HEK293T (cell line): Measurements from ENCODE around the gene FOXJ2.

Experiments
- CTCF ChIA-PET: fragments of 350-600 bp; formaldehyde crosslinking; extraction: SDS; loops from one replicate; lab custom pipeline; 2021; ENCODE audit warnings: antibody characterized with exemption, inconsistent platforms; lab: Yijun Ruan, JAX
- POLR2A ChIA-PET: fragments of 350-600 bp; formaldehyde crosslinking; extraction: SDS; loops from one replicate; lab custom pipeline; 2020; ENCODE audit warnings: antibody characterized with exemption, inconsistent platforms; lab: Yijun Ruan, JAX
- DNase-seq: peaks from one replicate; pipeline ENCODE4 v3.0.0; 2012; ENCODE audit warnings: mixed read lengths; ENCODE audit errors: extremely low spot score
- ARNT ChIP-seq: fragments of 450-650 bp; IDR thresholded peaks from 2 replicates; pipeline ENCODE4 v1.6.1; 2017; ENCODE audit warnings: mild to moderate bottlenecking
- BHLHE40 ChIP-seq: fragments of 450-650 bp; IDR thresholded peaks from 2 replicates; pipeline ENCODE4 v1.6.1; 2016; ENCODE audit warnings: mild to moderate bottlenecking, moderate library complexity, borderline replicate concordance
- CTBP1 ChIP-seq: fragments of 450-650 bp; IDR thresholded peaks from 2 replicates; pipeline ENCODE4 v1.6.1; 2016; ENCODE audit warnings: borderline replicate concordance
- ELF4 ChIP-seq: fragments of 450-650 bp; IDR thresholded peaks from 2 replicates; pipeline ENCODE4 v1.6.1; 2017; ENCODE audit warnings: antibody characterized with exemption
- FOXA1 ChIP-seq: fragments of 450-650 bp; IDR thresholded peaks from 2 replicates; pipeline ENCODE4 v1.6.1; 2016; ENCODE audit warnings: mild to moderate bottlenecking
- FOXK2 ChIP-seq: fragments of 450-650 bp; IDR thresholded peaks from 2 replicates; pipeline ENCODE4 v1.6.1; 2016; ENCODE audit warnings: mild to moderate bottlenecking
- FOXM1 ChIP-seq: fragments of 450-650 bp; IDR thresholded peaks from 2 replicates; pipeline ENCODE4 v1.6.1; 2017; ENCODE audit warnings: mild to moderate bottlenecking, borderline replicate concordance
- HDGF ChIP-seq: fragments of 450-650 bp; IDR thresholded peaks from 2 replicates; pipeline ENCODE4 v1.6.1; 2017; ENCODE audit warnings: antibody characterized with exemption, borderline replicate concordance
- L3MBTL2 ChIP-seq: fragments of 450-650 bp; conservative IDR thresholded peaks from 2 replicates; pipeline ENCODE4 v1.6.1; 2016; ENCODE audit warnings: mild to moderate bottlenecking
- LEF1 ChIP-seq: fragments of 450-650 bp; IDR thresholded peaks from 2 replicates; pipeline ENCODE4 v1.6.1; 2017; ENCODE audit warnings: mild to moderate bottlenecking, borderline replicate concordance
- NFRKB ChIP-seq: fragments of 450-650 bp; IDR thresholded peaks from 2 replicates; pipeline ENCODE4 v1.6.1; 2016; ENCODE audit warnings: mild to moderate bottlenecking, moderate library complexity
- SP1 ChIP-seq: fragments of 450-650 bp; IDR thresholded peaks from 2 replicates; pipeline ENCODE4 v1.6.1; 2017
- SUZ12 ChIP-seq: fragments of 450-650 bp; IDR thresholded peaks from 2 replicates; pipeline ENCODE4 v1.6.1; 2016; ENCODE audit warnings: mild to moderate bottlenecking
- TARDBP ChIP-seq: fragments of 450-650 bp; IDR thresholded peaks from 2 replicates; pipeline ENCODE4 v1.6.1; 2016
- ZNF384 ChIP-seq: fragments of 450-650 bp; IDR thresholded peaks from 2 replicates; pipeline ENCODE4 v1.6.1; 2016
- TF ChIP-seq, protein P1 (sequence below): fragments of 450-650 bp; IDR thresholded peaks from 2 replicates; pipeline ENCODE4 v1.6.1; 2016

FOXJ2 gene

DNA sequence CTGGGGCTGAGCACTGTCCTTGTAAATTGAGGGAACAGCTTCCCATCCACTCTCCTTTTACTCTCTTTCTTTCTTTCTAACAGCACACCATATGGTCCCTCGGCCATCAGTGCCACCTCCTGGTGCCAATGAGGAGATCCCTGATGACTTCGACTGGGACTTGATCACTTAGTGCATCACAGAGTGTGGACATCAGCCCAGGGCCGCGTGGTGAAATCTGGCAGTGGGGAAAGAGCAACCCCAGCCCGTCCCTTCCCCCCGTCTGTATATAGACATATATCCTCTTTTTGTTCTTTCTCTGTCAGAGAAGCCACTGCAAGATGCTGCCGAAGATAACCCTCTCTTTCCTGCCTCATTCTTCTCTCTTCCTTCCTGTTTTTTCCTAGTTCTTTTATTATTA is 20.2 kb downstream of the FOXJ2 start:
- DNase-seq: no peak
- no peak for TF ChIP-seq ZNF384
- TF ChIP-seq ARNT: no peak
- TF ChIP-seq CTBP1: no peak
- TF ChIP-seq, protein P1, sequence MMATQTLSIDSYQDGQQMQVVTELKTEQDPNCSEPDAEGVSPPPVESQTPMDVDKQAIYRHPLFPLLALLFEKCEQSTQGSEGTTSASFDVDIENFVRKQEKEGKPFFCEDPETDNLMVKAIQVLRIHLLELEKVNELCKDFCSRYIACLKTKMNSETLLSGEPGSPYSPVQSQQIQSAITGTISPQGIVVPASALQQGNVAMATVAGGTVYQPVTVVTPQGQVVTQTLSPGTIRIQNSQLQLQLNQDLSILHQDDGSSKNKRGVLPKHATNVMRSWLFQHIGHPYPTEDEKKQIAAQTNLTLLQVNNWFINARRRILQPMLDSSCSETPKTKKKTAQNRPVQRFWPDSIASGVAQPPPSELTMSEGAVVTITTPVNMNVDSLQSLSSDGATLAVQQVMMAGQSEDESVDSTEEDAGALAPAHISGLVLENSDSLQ: no peak
- TF ChIP-seq HDGF: no peak
- no peak for TF ChIP-seq ELF4
- TF ChIP-seq FOXA1: no peak
- TF ChIP-seq L3MBTL2: no peak
- TF ChIP-seq NFRKB: no peak
- no peak for TF ChIP-seq TARDBP
- no peak for TF ChIP-seq SP1
- no peak for TF ChIP-seq FOXM1
- no peak for TF ChIP-seq SUZ12
- no peak for TF ChIP-seq BHLHE40
- no peak for TF ChIP-seq LEF1
- no peak for TF ChIP-seq FOXK2
- CTCF ChIA-PET: no interaction called here
- POLR2A ChIA-PET: no interaction called here

DNA sequence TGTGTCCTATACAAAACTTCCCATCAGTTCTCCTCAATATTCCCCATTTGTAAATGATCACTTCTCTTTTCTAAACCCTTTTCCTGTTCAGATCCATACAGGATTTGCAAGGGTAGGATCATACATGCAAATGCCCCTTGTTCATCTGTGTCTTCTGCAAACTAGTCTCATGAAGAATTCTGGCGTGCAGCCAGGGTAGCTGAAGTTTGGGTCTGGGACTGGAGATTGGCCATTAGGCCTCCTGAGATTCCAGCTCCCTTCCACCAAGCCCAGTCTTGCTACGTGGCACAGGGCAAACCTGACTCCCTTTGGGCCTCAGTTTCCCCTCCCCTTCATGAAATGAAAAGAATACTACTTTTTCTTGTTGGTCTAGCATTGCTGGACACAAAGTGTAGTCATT is 22.3 kb downstream of the FOXJ2 start:
- ChIA-PET POLR2A (no interaction called here), CTCF (no interaction called here)
- TF ChIP-seq CTBP1 (no peak), SUZ12 (no peak), L3MBTL2 (no peak), SP1 (no peak), FOXK2 (no peak), FOXA1 (no peak), ARNT (no peak), ZNF384 (no peak), NFRKB (no peak), BHLHE40 (no peak), HDGF (no peak), FOXM1 (no peak), LEF1 (no peak), ELF4 (no peak), TARDBP (no peak)
- TF ChIP-seq, protein P1: no peak
- DNase-seq: no peak

DNA sequence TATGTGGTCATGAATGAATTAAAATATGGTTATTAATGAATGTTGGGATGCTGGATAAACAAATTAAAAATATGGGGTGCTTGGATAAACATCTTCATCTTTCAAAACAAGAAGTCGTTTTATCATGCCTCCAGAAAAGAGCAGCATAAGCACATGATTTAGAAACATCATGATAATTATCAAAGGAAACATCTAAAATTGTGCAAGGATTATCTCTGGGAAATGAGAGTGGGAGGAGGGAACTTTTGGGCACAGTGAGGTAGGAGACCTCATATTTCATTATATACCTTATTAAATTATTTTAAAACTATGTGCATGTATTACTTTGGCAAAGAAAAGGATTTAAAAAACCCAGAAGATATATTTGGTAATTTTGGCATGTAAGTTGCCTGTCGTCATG is 24.8 kb downstream of the FOXJ2 start:
- DNase-seq: no peak
- TF ChIP-seq, protein P1: no peak
- TF ChIP-seq NFRKB: no peak
- TF ChIP-seq ELF4: no peak
- no peak for TF ChIP-seq BHLHE40
- TF ChIP-seq FOXA1: no peak
- no peak for TF ChIP-seq ZNF384
- TF ChIP-seq ARNT: no peak
- no peak for TF ChIP-seq CTBP1
- TF ChIP-seq FOXM1: no peak
- TF ChIP-seq FOXK2: no peak
- TF ChIP-seq TARDBP: no peak
- no peak for TF ChIP-seq SP1
- TF ChIP-seq LEF1: no peak
- TF ChIP-seq SUZ12: no peak
- TF ChIP-seq L3MBTL2: no peak
- ChIA-PET CTCF (interaction anchor here (1.0 to 1.1 kb wide), 2 partner anchors 11 to 12 kb away, joined by 3 to 4 read pairs; no protein-coding TSS in a partner anchor), POLR2A (no interaction called here)

DNA sequence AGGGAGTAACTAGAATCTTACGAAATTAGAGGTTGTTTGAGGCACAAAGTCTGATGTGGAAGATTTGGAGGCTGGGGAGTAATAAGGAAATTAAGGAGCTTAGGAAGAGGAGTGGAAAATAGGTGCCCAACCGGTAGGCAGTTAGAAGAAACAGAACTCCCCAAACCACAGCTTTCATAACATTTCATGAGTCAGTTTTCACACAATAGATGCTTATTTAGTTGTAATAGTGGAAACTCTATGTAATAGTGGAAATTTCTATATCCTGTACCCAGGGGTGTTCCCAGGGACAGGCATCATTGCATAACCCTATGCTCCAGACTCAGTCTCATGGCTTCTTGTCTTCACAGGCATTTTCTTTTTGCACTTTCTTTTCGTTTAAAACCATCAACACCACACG is 25.3 kb downstream of the FOXJ2 start:
- ChIA-PET POLR2A (no interaction called here), CTCF (interaction anchor here (0.6 kb wide), 1 partner anchor 150 kb away, joined by 4 read pairs; no protein-coding TSS in a partner anchor)
- DNase-seq: no peak
- TF ChIP-seq ARNT (no peak), CTBP1 (no peak), ZNF384 (no peak), TARDBP (no peak), ELF4 (no peak)

DNA sequence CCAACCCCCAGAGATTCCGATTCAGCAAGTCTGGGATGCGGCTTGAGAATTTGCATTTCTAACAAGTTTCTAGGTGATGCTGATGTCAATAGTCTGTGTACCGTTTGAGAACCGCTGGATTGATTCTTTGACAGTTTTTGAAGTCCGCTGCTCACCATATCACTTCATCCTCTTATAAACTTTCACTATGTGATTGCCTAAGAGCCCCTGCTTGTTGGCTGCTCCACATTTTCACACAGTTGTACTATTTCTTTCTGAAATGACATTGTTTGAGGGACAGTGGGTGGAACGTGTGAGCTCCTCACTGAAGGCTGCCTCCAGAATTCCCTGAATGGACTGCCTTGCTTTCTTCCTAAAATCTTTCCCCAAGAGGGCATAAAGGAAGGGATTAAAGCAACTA is 26.0 kb downstream of the FOXJ2 start:
- no peak for DNase-seq
- POLR2A ChIA-PET: no interaction called here
- CTCF ChIA-PET: no interaction called here
- no peak for TF ChIP-seq FOXM1
- no peak for TF ChIP-seq ZNF384
- TF ChIP-seq ELF4: no peak
- no peak for TF ChIP-seq NFRKB
- TF ChIP-seq, protein P1: no peak
- TF ChIP-seq ARNT: no peak
- TF ChIP-seq TARDBP: no peak
- no peak for TF ChIP-seq FOXK2
- no peak for TF ChIP-seq BHLHE40
- no peak for TF ChIP-seq L3MBTL2
- TF ChIP-seq SUZ12: no peak
- TF ChIP-seq LEF1: no peak
- no peak for TF ChIP-seq HDGF
- TF ChIP-seq FOXA1: no peak
- TF ChIP-seq CTBP1: no peak
- no peak for TF ChIP-seq SP1
